Osteocyte (in vitro differentiated cells): ENCODE results near the gene TMEM59. TPM values are rescaled to one million over a fixed set of nuclear protein-coding genes. Genes with fewer than 3 reads are reported as not detected.
"Not testable (repeated sequence)": the region's sequence is repeated elsewhere in the genome, so short reads cannot be mapped to it uniquely, and the experiment has no call there.

ENCODE experiments used
- DNase-seq: peaks from one replicate; pipeline ENCODE4 v3.0.0; 2021; ENCODE audit warnings: mixed read lengths; ENCODE audit not compliant: unreplicated experiment; ENCODE audit errors: extremely low spot score
- H3K27ac Mint-ChIP-seq: one replicate; pipeline ENCODE4 v1.8.0; 2021; ENCODE audit warnings: mild to moderate bottlenecking, mixed read lengths; ENCODE audit not compliant: unreplicated experiment
- H3K27me3 Mint-ChIP-seq: one replicate; pipeline ENCODE4 v1.8.0; 2021; ENCODE audit warnings: mixed read lengths; ENCODE audit not compliant: unreplicated experiment
- H3K36me3 Mint-ChIP-seq: one replicate; pipeline ENCODE4 v1.8.0; 2021; ENCODE audit warnings: mixed read lengths; ENCODE audit not compliant: unreplicated experiment
- H3K4me1 Mint-ChIP-seq: one replicate; pipeline ENCODE4 v1.8.0; 2021; ENCODE audit warnings: mixed read lengths; ENCODE audit not compliant: unreplicated experiment
- H3K4me3 Mint-ChIP-seq: one replicate; pipeline ENCODE4 v1.8.0; 2021; ENCODE audit warnings: mild to moderate bottlenecking, moderate library complexity, mixed read lengths; ENCODE audit not compliant: unreplicated experiment
- H3K9me3 Mint-ChIP-seq: one replicate; pipeline ENCODE4 v1.8.0; 2021; ENCODE audit warnings: mixed read lengths; ENCODE audit not compliant: unreplicated experiment
- CTCF ChIP-seq: fragments of 200-600 bp; sonication (generic); IDR thresholded peaks from 2 replicates; pipeline ENCODE4 v1.5.0; 2021; ENCODE audit warnings: antibody characterized with exemption, mild to moderate bottlenecking, moderate library complexity
- total RNA-seq: library from RNA; stranded (reverse); gene quantifications from 2 replicates; pipeline ENCODE4 v1.2.1, GENCODE V29; 2021

TMEM59 gene
- total RNA-seq, 1 donor from 2014 or later = 409 TPM

GRCh38 chr1:54001591-54001990, 51.4 kb downstream of the TMEM59 start:
- H3K4me1 Mint-ChIP-seq = no peaks in the 10 kb centered on the region
- no peak overlapping the region for H3K4me3 Mint-ChIP-seq
- H3K27me3 Mint-ChIP-seq = peaks cover 26% of the 10 kb centered on the region
- H3K9me3 Mint-ChIP-seq = no peaks in the 10 kb centered on the region
- H3K27ac Mint-ChIP-seq = no peak overlapping the region
- no peaks in the 10 kb centered on the region for H3K36me3 Mint-ChIP-seq
- no peak for TF ChIP-seq CTCF
- no peak for DNase-seq

DNA sequence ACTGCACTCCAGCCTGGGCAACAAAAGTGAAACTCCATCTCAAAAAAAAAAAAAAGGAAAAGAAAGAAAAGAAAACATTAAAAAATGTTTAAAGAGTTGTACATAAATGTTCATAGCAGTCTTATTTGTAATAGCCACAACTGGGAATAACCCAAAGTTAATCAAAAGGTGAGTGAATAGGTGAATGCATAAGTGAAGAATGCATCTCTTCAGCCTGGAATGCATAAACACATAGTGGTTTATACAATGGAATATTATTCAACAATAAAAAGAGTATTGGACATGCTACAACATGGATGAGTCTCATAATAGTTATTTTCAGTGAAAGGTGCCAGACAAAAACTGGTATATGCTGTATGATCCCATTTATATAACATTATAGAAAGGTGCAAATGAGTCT, 53.1 kb downstream of the TMEM59 start:
- Mint-ChIP-seq H3K4me3 (no peak overlapping the region), H3K9me3 (no peaks in the 10 kb centered on the region), H3K36me3 (no peaks in the 10 kb centered on the region), H3K4me1 (no peaks in the 10 kb centered on the region), H3K27ac (no peak overlapping the region), H3K27me3 (peaks cover 23% of the 10 kb centered on the region)
- no peak for TF ChIP-seq CTCF
- no peak for DNase-seq

DNA sequence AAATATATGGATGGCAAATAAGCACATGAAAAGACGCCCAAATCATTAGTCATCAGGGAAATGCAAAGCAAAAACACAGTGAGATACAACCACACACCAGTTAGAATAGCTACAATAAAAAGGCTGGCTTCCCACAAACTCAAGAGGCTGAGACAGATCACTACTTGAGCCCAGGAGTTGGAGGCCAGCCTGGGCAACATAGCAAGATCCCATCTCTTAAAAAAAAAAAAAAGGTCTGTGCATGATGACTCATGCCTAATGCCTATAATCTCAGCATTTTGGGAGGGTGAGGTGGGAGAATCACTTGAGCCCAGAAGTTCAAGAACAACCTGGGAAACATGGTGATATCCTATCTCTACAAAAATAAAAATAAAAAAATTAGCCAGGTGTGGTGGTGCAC, 54.8 kb downstream of the TMEM59 start:
- no peak for TF ChIP-seq CTCF
- no peaks in the 10 kb centered on the region for H3K9me3 Mint-ChIP-seq
- peaks cover 21% of the 10 kb centered on the region for H3K27me3 Mint-ChIP-seq
- no peaks in the 10 kb centered on the region for H3K4me1 Mint-ChIP-seq
- H3K36me3 Mint-ChIP-seq = no peaks in the 10 kb centered on the region
- no peak overlapping the region for H3K27ac Mint-ChIP-seq
- no peak for DNase-seq
- no peak overlapping the region for H3K4me3 Mint-ChIP-seq

- DNase-seq = no peak
- Mint-ChIP-seq H3K36me3 (no peaks in the 10 kb centered on the region), H3K9me3 (no peaks in the 10 kb centered on the region), H3K4me1 (no peaks in the 10 kb centered on the region), H3K27ac (no peak overlapping the region), H3K4me3 (no peak overlapping the region), H3K27me3 (peaks cover 14% of the 10 kb centered on the region)
- no peak for TF ChIP-seq CTCF
Measured at GRCh38 chr1:53995683-53996082, 57.3 kb downstream of the TMEM59 start.

GRCh38 chr1:53994516-53994915, 58.5 kb downstream of the TMEM59 start:
- not testable (repeated sequence) for H3K36me3 Mint-ChIP-seq, H3K4me1 Mint-ChIP-seq, H3K27ac Mint-ChIP-seq

More at GRCh38 chr1:53994516-53994915, 58.5 kb downstream of the TMEM59 start:
- H3K9me3 Mint-ChIP-seq, DNase-seq, H3K27me3 Mint-ChIP-seq, H3K4me3 Mint-ChIP-seq: not testable (repeated sequence)
